ENCODE results near the gene C4BPA.

C4BPA gene

GRCh38 chr1:207128336-207128921 lies 24.4 kb downstream of the C4BPA start:
- DNase-seq: no peak

- DNase-seq: no peak
Observed at GRCh38 chr1:207129053-207129452, 25.0 kb downstream of the C4BPA start.

GRCh38 chr1:207130252-207131036 lies 26.4 kb downstream of the C4BPA start:
- no peak for DNase-seq

DNA sequence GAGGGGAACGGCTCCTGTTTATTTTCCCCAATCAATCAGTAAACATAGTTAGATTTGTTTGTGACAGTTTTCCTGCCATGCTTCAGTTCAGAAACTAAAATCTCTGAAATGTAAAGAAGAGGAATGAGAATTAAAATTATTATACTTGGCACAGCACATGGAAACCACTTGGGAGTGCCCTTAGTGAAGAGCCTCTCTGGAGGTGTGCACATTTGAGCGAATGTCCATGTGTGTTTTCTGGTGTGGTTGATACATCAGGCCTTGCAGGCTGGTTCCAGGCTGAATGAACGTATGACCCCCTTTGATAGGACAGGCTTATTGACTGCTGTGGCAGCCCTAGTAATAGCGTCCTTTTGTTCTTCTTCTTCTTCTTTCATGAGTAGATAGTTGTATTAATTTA lies 27.1 kb downstream of the C4BPA start:
- no peak for DNase-seq

GRCh38 chr1:207134581-207134980 lies 30.5 kb downstream of the C4BPA start:
- DNase-seq: no peak

GRCh38 chr1:207139616-207140015 lies 35.6 kb downstream of the C4BPA start:
- no peak for DNase-seq

GRCh38 chr1:207140536-207140935 lies 36.5 kb downstream of the C4BPA start:
- no peak for DNase-seq

- DNase-seq: no peak
Observed at GRCh38 chr1:207145401-207146058, 41.5 kb downstream of the C4BPA start.

- no peak for DNase-seq
Observed at GRCh38 chr1:207151920-207152319, 47.9 kb downstream of the C4BPA start.

GRCh38 chr1:207152792-207153468 lies 48.9 kb downstream of the C4BPA start:
- DNase-seq: no peak

DNA sequence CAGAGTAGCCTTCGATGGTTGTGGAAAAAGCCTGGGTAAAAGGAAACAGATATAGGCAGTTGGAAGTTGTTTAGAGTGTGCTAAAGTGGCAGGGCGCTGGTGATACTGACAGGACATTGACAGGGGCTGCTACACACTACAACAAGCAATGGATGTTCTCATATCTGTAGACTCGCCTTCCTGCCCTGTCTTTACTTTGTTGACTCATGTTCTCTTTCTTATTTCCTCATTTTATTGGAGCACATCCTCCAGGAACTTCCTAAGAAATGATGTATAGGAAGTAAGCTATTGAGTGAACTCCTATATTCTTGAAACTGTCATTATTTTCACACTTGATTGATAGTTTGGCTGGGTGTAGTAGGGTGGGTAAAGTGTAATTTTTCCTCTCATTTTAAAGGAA lies 51.0 kb downstream of the C4BPA start:
- no peak for DNase-seq

GRCh38 chr1:207156095-207156494 lies 52.1 kb downstream of the C4BPA start:
- no peak for DNase-seq

DNA sequence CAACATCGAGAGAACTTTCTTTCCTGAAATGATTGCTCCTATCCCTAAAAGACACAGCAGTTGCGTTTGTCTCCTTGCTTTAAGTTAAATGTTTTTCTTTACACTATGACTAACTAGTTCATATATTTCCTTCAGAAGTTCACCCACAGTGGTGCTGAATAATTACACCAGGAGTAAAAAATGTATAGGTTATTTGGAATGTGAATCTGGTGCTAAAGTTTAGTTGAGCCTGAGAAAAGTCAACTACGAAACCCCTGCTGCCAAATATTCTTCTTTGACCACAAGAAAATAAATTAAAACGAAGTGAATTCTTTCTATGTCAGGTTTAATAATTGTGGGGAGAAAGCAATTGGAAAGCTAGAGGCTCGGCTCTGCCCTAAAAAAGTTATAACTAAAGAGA lies 52.8 kb downstream of the C4BPA start:
- DNase-seq: no peak

DNA sequence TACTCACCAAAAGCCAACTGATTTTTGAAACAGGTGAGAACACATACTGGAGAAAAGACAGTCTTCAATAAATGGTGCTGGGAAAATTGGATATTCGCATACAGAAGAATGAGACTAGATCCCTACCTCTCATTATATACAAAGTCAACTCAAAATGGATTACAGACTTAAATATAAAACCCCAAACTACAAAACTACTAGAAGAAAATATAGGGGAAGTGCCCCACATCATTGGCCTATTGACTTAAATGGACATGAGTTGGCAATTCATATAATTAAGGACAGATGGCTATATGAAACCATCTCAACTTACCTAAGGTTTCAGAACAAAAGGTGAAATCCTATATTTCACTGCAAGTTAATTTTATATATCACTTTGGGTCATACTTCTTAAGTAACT lies 60.1 kb downstream of the C4BPA start:
- DNase-seq: no peak

GRCh38 chr1:207172321-207172720 lies 68.3 kb downstream of the C4BPA start:
- DNase-seq: no peak

DNA sequence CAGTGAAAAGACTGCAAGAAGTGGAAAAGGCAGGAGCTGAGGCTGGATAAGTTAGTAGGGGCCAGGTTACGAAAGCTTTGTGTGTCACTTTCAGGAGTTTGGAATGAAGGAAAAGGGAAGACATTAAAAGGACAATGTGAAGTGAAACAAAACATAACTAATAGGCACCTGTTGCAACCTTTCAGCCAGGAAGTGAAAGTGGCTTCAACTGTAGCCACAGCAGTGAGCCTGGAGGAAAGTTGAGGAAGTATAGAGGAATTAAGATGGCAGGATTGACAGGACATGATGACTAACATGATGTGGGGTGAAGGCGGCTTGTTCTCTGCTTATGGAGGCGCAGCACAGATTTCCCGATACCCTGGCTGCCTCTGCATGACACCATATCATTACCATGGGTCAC lies 68.9 kb downstream of the C4BPA start:
- no peak for DNase-seq

DNA sequence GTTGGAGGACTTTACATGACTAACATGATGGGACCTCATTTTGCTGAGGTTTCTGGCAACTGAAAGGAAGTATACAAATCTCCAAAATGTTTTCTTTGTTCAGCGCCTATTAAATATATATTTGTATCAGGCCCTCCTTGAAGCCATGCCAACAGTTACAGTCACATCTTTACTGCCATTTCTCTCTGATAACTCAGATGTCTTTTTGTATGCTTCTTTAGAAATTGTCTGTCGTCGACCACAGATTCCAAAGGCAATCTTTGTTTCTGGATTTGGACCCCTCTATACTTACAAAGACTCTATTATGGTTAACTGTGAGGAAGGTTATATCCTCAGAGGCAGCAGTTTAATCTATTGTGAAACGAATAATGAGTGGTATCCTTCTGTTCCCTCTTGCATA lies 69.4 kb downstream of the C4BPA start:
- DNase-seq: no peak

DNA sequence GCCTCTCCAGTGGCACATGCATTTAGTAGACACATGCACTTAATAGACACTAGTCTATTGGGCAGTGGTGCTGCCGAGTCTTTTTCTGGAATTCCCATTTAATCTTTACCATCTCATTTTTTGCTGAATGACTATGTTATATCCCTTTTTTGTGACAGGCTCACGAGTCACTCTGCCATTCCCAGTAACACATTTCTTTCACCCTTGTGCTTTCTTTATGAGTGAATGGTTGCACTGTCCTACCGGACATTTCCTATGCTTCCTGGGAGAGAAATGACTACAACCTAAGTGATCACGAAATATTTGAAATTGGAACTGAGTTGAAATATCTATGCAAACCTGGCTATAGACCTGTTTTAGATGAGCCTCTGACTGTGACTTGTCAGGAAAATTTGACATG lies 70.9 kb downstream of the C4BPA start:
- no peak for DNase-seq

GRCh38 chr1:207179036-207179435 lies 75.0 kb downstream of the C4BPA start:
- no peak for DNase-seq

DNA sequence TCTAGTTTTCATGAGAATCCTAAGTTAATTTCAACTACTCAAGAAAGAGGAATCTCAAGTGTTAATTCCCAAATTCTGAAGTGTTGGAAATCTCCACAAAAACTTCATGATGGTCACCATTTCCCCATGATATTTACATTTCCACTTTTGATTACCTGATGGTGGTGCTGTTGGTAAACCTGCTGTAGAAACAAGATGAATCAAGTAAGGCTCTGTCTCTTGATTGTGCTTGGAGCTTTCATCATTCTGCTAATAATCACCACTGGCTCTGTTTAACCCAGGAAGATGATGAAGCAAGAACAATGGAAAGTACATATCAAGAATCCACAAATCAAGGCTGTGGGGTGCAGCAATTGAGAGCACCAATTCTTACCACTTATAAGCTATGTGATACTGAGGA lies 77.8 kb downstream of the C4BPA start:
- no peak for DNase-seq

DNA sequence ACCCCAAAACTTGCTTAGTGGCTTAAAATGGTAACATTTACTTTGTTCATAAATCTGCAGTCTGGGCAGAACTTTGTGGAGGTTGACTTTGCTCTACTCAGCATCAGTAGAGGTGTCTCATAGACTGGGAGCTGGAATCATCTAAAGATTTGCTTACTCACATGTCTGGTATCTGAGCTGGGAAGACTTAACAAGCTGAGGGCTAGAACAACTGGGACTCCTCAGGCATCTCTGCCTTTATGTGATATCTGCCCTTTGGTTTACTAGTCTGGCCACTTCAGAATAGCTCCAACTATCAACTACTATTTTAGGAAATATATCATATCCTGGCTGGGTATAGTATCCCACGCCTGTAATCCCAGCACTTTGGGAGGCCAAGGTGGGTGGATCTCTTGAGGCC lies 82.5 kb downstream of the C4BPA start:
- DNase-seq: no peak

GRCh38 chr1:207188901-207189300 lies 84.9 kb downstream of the C4BPA start:
- DNase-seq: no peak

DNA sequence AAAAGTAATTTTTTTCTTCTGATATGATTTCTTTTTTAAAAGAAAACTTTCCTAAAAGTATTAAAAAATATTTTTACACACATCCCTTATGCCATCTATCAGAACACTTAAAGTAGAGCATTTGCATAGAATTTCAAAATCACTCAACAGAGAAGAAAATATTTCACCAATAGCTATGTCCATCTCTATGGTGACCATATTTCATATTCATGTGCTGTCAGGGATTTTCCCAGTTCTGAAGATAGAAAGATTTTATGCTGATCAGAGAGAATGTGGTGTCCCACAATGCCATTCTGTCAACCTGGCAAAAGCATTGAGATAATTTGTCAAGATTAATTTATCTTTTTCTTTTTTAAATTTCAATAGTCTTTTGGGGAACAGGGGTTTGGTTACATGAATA lies 87.0 kb downstream of the C4BPA start:
- DNase-seq: no peak

DNA sequence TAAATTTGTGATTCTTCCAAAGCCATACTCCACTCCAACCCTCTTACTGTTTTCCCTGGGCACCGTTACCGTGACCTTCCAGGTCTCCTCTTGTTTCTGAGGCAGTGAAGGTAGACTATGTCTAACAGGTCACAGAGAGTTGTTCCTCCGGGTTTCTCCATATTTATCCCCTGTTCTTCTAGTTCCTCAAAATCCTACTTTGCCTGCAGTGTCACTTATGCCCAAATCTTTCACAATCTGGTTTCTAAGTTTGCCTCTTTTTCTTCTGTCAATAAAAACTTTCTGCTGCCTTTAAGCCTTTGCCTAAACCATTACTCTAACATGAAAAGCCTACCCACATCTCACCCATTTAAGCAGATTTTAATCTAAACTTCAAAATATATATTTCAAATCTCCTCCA lies 87.7 kb downstream of the C4BPA start:
- DNase-seq: no peak
